ENCODE results near the gene MATN4.
"Not testable (repeated sequence)": the region's sequence is repeated elsewhere in the genome, so short reads cannot be mapped to it uniquely, and the experiment has no call there.

The MATN4 gene

GRCh38 chr20:45308117-45308778, at the start of gene MATN4:
MATN4 (minus strand) TSS chr20:45308299; CDS start chr20:45305582, 2,717 bp downstream.
- DNase-seq: no peak

GRCh38 chr20:45355209-45356084, 47.3 kb upstream of the MATN4 start:
- no peak for DNase-seq

GRCh38 chr20:45354423-45355208, 46.5 kb upstream of the MATN4 start:
- DNase-seq: no peak

GRCh38 chr20:45353746-45354145, 45.6 kb upstream of the MATN4 start:
- DNase-seq: no peak

- DNase-seq: no peak
Observed at GRCh38 chr20:45352729-45353128, 44.6 kb upstream of the MATN4 start.

GRCh38 chr20:45350795-45351194, 42.7 kb upstream of the MATN4 start:
- not testable (repeated sequence) for DNase-seq

GRCh38 chr20:45350217-45350616, 42.1 kb upstream of the MATN4 start:
- DNase-seq: no peak

- DNase-seq: no peak
Observed at GRCh38 chr20:45347936-45348778, 40.1 kb upstream of the MATN4 start, which contains the start of gene SDC4. SDC4 (minus strand) TSS chr20:45348424; CDS start chr20:45348384, 40 bp downstream.

GRCh38 chr20:45347297-45347935, 39.3 kb upstream of the MATN4 start:
- DNase-seq: no peak

GRCh38 chr20:45346851-45347250, 38.8 kb upstream of the MATN4 start:
- no peak for DNase-seq

- no peak for DNase-seq
Observed at GRCh38 chr20:45346291-45346718, 38.2 kb upstream of the MATN4 start.

GRCh38 chr20:45345104-45345936, 37.2 kb upstream of the MATN4 start:
- no peak for DNase-seq

- no peak for DNase-seq
Observed at GRCh38 chr20:45344168-45344860, 36.2 kb upstream of the MATN4 start.

GRCh38 chr20:45343532-45344167, 35.6 kb upstream of the MATN4 start:
- no peak for DNase-seq

GRCh38 chr20:45342855-45343531, 34.9 kb upstream of the MATN4 start:
- no peak for DNase-seq

GRCh38 chr20:45341939-45342854, 34.1 kb upstream of the MATN4 start:
- no peak for DNase-seq

GRCh38 chr20:45341579-45341938, 33.5 kb upstream of the MATN4 start:
- no peak for DNase-seq

GRCh38 chr20:45340951-45341350, 32.9 kb upstream of the MATN4 start:
- no peak for DNase-seq
